Measurements from ENCODE around the gene AUH.

Gene AUH

GRCh38 chr9:91328186-91328585 lies 33.5 kb downstream of the AUH start:
- no peak overlapping the region for H2AFZ ChIP-seq (ENCODE audit: low read depth, low read length)
- H3K4ac ChIP-seq (ENCODE audit: low read depth in 1 of 2, low read length in 2 of 2): no peak overlapping the region
- no peaks in the 10 kb centered on the region for H3K4me1 ChIP-seq (ENCODE audit: control insufficient read depth, insufficient read depth, low read depth, low read length)
- no peak overlapping the region for H3K9ac ChIP-seq (ENCODE audit: low read length)
- H2BK5ac ChIP-seq (ENCODE audit: low read depth, low read length, poor library complexity, severe bottlenecking): no peak overlapping the region
- H3K79me1 ChIP-seq (replicated peaks; ENCODE audit: low read length, poor library complexity, severe bottlenecking): peaks cover 13% of the 10 kb centered on the region
- no peak overlapping the region for H3K27ac ChIP-seq (ENCODE audit: low read length, poor library complexity, severe bottlenecking)
- H3K27me3 ChIP-seq (ENCODE audit: control insufficient read depth in 1 of 2, insufficient read depth in 1 of 2, low read length in 2 of 2): no peaks in the 10 kb centered on the region
- no peak overlapping the region for H2AK5ac ChIP-seq (ENCODE audit: low read length, severe bottlenecking)
- H2BK12ac ChIP-seq (ENCODE audit: low read length in 2 of 2): no peak overlapping the region
- no peak overlapping the region for H2BK120ac ChIP-seq (ENCODE audit: low read depth, low read length)
- peaks cover 7 to 43% of the 10 kb centered on the region in 2 experiments for H3K36me3 ChIP-seq (ENCODE audit: control insufficient read depth in 1 of 2, insufficient read depth in 2 of 2, low read depth in 1 of 2, low read length in 2 of 2)
- no peak overlapping the region for H3K14ac ChIP-seq (ENCODE audit: low read length in 2 of 2)
- H3K23ac ChIP-seq (ENCODE audit: low read length in 2 of 2): no peak overlapping the region
- H4K91ac ChIP-seq (ENCODE audit: low read length): no peak overlapping the region
- no peak for DNase-seq
- no peak overlapping the region for H3K4me3 ChIP-seq (ENCODE audit: insufficient read depth in 1 of 2, low read depth in 1 of 2, low read length in 2 of 2)
- no peak overlapping the region for H3K4me2 ChIP-seq (ENCODE audit: low read length, poor library complexity, severe bottlenecking)
- 100% methylated on average over 6 of the region's 6 CpGs for WGBS
- no peaks in the 10 kb centered on the region for H3K9me3 ChIP-seq (ENCODE audit: control insufficient read depth, low read length)
- no peak overlapping the region for H4K8ac ChIP-seq (ENCODE audit: low read length)
- H3K18ac ChIP-seq (ENCODE audit: low read depth in 1 of 2, low read length in 2 of 2): no peak overlapping the region
- no peak overlapping the region for H2BK15ac ChIP-seq (ENCODE audit: low read depth, poor library complexity, severe bottlenecking)

- Histone ChIP-seq H3K14ac (ENCODE audit: low read length in 2 of 2) (no peak overlapping the region), H3K4me2 (ENCODE audit: low read length, poor library complexity, severe bottlenecking) (no peak overlapping the region), H2BK12ac (ENCODE audit: low read length in 2 of 2) (no peak overlapping the region), H3K23ac (ENCODE audit: low read length in 2 of 2) (no peak overlapping the region), H2BK5ac (ENCODE audit: low read depth, low read length, poor library complexity, severe bottlenecking) (no peak overlapping the region), H2AK5ac (ENCODE audit: low read length, severe bottlenecking) (no peak overlapping the region), H4K91ac (ENCODE audit: low read length) (no peak overlapping the region), H3K36me3 (ENCODE audit: control insufficient read depth in 1 of 2, insufficient read depth in 2 of 2, low read depth in 1 of 2, low read length in 2 of 2) (peaks cover 4 to 64% of the 10 kb centered on the region in 2 experiments), H3K27ac (ENCODE audit: low read length, poor library complexity, severe bottlenecking) (no peak overlapping the region), H3K4me1 (ENCODE audit: control insufficient read depth, insufficient read depth, low read depth, low read length) (no peaks in the 10 kb centered on the region), H3K4me3 (ENCODE audit: insufficient read depth in 1 of 2, low read depth in 1 of 2, low read length in 2 of 2) (no peak overlapping the region), H3K18ac (ENCODE audit: low read depth in 1 of 2, low read length in 2 of 2) (no peak overlapping the region), H3K27me3 (ENCODE audit: control insufficient read depth in 1 of 2, insufficient read depth in 1 of 2, low read length in 2 of 2) (no peaks in the 10 kb centered on the region), H3K4ac (ENCODE audit: low read depth in 1 of 2, low read length in 2 of 2) (no peak overlapping the region), H3K79me1 (replicated peaks; ENCODE audit: low read length, poor library complexity, severe bottlenecking) (peaks cover 8% of the 10 kb centered on the region), H3K9ac (ENCODE audit: low read length) (no peak overlapping the region), H2AFZ (ENCODE audit: low read depth, low read length) (no peak overlapping the region), H3K9me3 (ENCODE audit: control insufficient read depth, low read length) (no peaks in the 10 kb centered on the region), H4K8ac (ENCODE audit: low read length) (no peak overlapping the region), H2BK120ac (ENCODE audit: low read depth, low read length) (no peak overlapping the region), H2BK15ac (ENCODE audit: low read depth, poor library complexity, severe bottlenecking) (no peak overlapping the region)
- DNase-seq: no peak
Observed at GRCh38 chr9:91321691-91322090, 40.0 kb downstream of the AUH start.

GRCh38 chr9:91320299-91320698 lies 41.4 kb downstream of the AUH start:
- Histone ChIP-seq H3K27me3 (ENCODE audit: control insufficient read depth in 1 of 2, insufficient read depth in 1 of 2, low read length in 2 of 2) (no peaks in the 10 kb centered on the region), H2BK15ac (ENCODE audit: low read depth, poor library complexity, severe bottlenecking) (no peak overlapping the region), H4K91ac (ENCODE audit: low read length) (no peak overlapping the region), H3K36me3 (ENCODE audit: control insufficient read depth in 1 of 2, insufficient read depth in 2 of 2, low read depth in 1 of 2, low read length in 2 of 2) (peaks cover 4 to 71% of the 10 kb centered on the region in 2 experiments), H3K4ac (ENCODE audit: low read depth in 1 of 2, low read length in 2 of 2) (no peak overlapping the region), H3K23ac (ENCODE audit: low read length in 2 of 2) (no peak overlapping the region), H3K9ac (ENCODE audit: low read length) (no peak overlapping the region), H3K9me3 (ENCODE audit: control insufficient read depth, low read length) (no peaks in the 10 kb centered on the region), H2AK5ac (ENCODE audit: low read length, severe bottlenecking) (no peak overlapping the region), H3K18ac (ENCODE audit: low read depth in 1 of 2, low read length in 2 of 2) (no peak overlapping the region), H3K4me3 (ENCODE audit: insufficient read depth in 1 of 2, low read depth in 1 of 2, low read length in 2 of 2) (no peak overlapping the region), H2BK12ac (ENCODE audit: low read length in 2 of 2) (no peak overlapping the region), H3K79me1 (replicated peaks; ENCODE audit: low read length, poor library complexity, severe bottlenecking) (peaks cover 8% of the 10 kb centered on the region), H2BK5ac (ENCODE audit: low read depth, low read length, poor library complexity, severe bottlenecking) (no peak overlapping the region), H4K8ac (ENCODE audit: low read length) (no peak overlapping the region), H3K14ac (ENCODE audit: low read length in 2 of 2) (no peak overlapping the region), H2AFZ (ENCODE audit: low read depth, low read length) (no peak overlapping the region), H3K4me1 (ENCODE audit: control insufficient read depth, insufficient read depth, low read depth, low read length) (no peaks in the 10 kb centered on the region), H3K27ac (ENCODE audit: low read length, poor library complexity, severe bottlenecking) (no peak overlapping the region), H2BK120ac (ENCODE audit: low read depth, low read length) (no peak overlapping the region), H3K4me2 (ENCODE audit: low read length, poor library complexity, severe bottlenecking) (no peak overlapping the region)
- no peak for DNase-seq
- WGBS: 96% methylated on average over 4 of the region's 4 CpGs

DNA sequence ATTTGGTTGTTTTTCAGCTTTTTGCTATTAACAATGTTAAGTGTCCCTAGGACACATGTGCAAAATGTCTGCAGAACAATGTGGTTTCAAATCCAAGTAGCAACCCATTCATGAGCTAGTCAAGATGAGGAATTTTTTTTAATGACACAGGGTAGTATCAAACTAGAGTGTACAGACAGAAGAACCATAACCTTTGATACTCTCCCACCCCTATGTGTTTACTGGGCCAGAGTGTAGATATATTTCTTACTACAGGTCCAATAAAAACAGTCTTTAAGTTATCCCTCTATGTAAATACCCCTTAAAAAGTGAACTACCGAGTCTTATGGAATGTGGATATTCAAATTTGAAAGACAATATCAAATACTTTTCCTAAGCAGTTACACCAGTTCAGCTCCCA lies 45.6 kb downstream of the AUH start:
- no peaks in the 10 kb centered on the region for H3K27me3 ChIP-seq (ENCODE audit: control insufficient read depth in 1 of 2, insufficient read depth in 1 of 2, low read length in 2 of 2)
- H4K91ac ChIP-seq (ENCODE audit: low read length): no peak overlapping the region
- no peak overlapping the region for H4K8ac ChIP-seq (ENCODE audit: low read length)
- H3K23ac ChIP-seq (ENCODE audit: low read length in 2 of 2): no peak overlapping the region
- H3K27ac ChIP-seq (ENCODE audit: low read length, poor library complexity, severe bottlenecking): no peak overlapping the region
- no peak overlapping the region for H3K4me3 ChIP-seq (ENCODE audit: insufficient read depth in 1 of 2, low read depth in 1 of 2, low read length in 2 of 2)
- no peak overlapping the region for H3K9ac ChIP-seq (ENCODE audit: low read length)
- DNase-seq: no peak
- no peak overlapping the region for H3K4ac ChIP-seq (ENCODE audit: low read depth in 1 of 2, low read length in 2 of 2)
- H2BK5ac ChIP-seq (ENCODE audit: low read depth, low read length, poor library complexity, severe bottlenecking): no peak overlapping the region
- H3K79me1 ChIP-seq (replicated peaks; ENCODE audit: low read length, poor library complexity, severe bottlenecking): peaks cover 16% of the 10 kb centered on the region
- H2BK120ac ChIP-seq (ENCODE audit: low read depth, low read length): no peak overlapping the region
- no peaks in the 10 kb centered on the region for H3K9me3 ChIP-seq (ENCODE audit: control insufficient read depth, low read length)
- H3K14ac ChIP-seq (ENCODE audit: low read length in 2 of 2): no peak overlapping the region
- no peak overlapping the region for H3K4me2 ChIP-seq (ENCODE audit: low read length, poor library complexity, severe bottlenecking)
- no peak overlapping the region for H2AK5ac ChIP-seq (ENCODE audit: low read length, severe bottlenecking)
- no peak overlapping the region for H3K18ac ChIP-seq (ENCODE audit: low read depth in 1 of 2, low read length in 2 of 2)
- H2BK12ac ChIP-seq (ENCODE audit: low read length in 2 of 2): no peak overlapping the region
- H3K36me3 ChIP-seq (ENCODE audit: control insufficient read depth in 1 of 2, insufficient read depth in 2 of 2, low read depth in 1 of 2, low read length in 2 of 2): peaks cover 8 to 62% of the 10 kb centered on the region in 2 experiments
- WGBS: no CpG with 5 or more reads among the region's 1 CpG
- H3K4me1 ChIP-seq (ENCODE audit: control insufficient read depth, insufficient read depth, low read depth, low read length): no peaks in the 10 kb centered on the region
- H2AFZ ChIP-seq (ENCODE audit: low read depth, low read length): no peak overlapping the region
- H2BK15ac ChIP-seq (ENCODE audit: low read depth, poor library complexity, severe bottlenecking): no peak overlapping the region

Data from mesenchymal stem cell (in vitro differentiated cells and primary cell).